COR-L47 (cell line): ENCODE results near the gene HIP1.
"Not testable (repeated sequence)": the region's sequence is repeated elsewhere in the genome, so short reads cannot be mapped to it uniquely, and the experiment has no call there.

Experiments used
- DNase-seq: peaks from one replicate; lab custom pipeline; 2025; lab: John Stamatoyannopoulos, UW

The HIP1 gene

GRCh38 chr7:75639886-75640190 lies 98.9 kb downstream of the HIP1 start:
- peak; percentile 31 for DNase-seq

GRCh38 chr7:75639071-75639885 lies 99.5 kb downstream of the HIP1 start:
- peak; percentile 53 for DNase-seq

- DNase-seq: no peak
These were observed 100.1 kb downstream of the HIP1 start for GRCh38 chr7:75638594-75639070.

- DNase-seq: no peak
These were observed 100.7 kb downstream of the HIP1 start for GRCh38 chr7:75637854-75638593.

GRCh38 chr7:75635036-75635435 lies 103.7 kb downstream of the HIP1 start:
- DNase-seq: no peak

- not testable (repeated sequence) for DNase-seq
These were observed 106.2 kb downstream of the HIP1 start for GRCh38 chr7:75632587-75632986.

- no peak for DNase-seq
These were observed 107.0 kb downstream of the HIP1 start for GRCh38 chr7:75631711-75632110.

GRCh38 chr7:75630549-75630948 lies 108.2 kb downstream of the HIP1 start:
- DNase-seq: no peak

GRCh38 chr7:75629044-75629443 lies 109.7 kb downstream of the HIP1 start:
- no peak for DNase-seq

GRCh38 chr7:75628055-75628454 lies 110.7 kb downstream of the HIP1 start:
- no peak for DNase-seq

GRCh38 chr7:75626954-75627353 lies 111.8 kb downstream of the HIP1 start:
- no peak for DNase-seq

- DNase-seq: no peak
These were observed 112.9 kb downstream of the HIP1 start for GRCh38 chr7:75625868-75626267.

GRCh38 chr7:75624134-75624832 lies 114.5 kb downstream of the HIP1 start:
- DNase-seq: no peak

- no peak for DNase-seq
These were observed 115.2 kb downstream of the HIP1 start for GRCh38 chr7:75623390-75624133.

- no peak for DNase-seq
These were observed 117.6 kb downstream of the HIP1 start for GRCh38 chr7:75621124-75621523.

GRCh38 chr7:75619636-75620035 lies 119.1 kb downstream of the HIP1 start:
- no peak for DNase-seq

GRCh38 chr7:75617634-75618234 lies 121.0 kb downstream of the HIP1 start:
- no peak for DNase-seq

- no peak for DNase-seq
These were observed 122.1 kb downstream of the HIP1 start for GRCh38 chr7:75616421-75617167.

- DNase-seq: no peak
These were observed 124.3 kb downstream of the HIP1 start for GRCh38 chr7:75614401-75614800.

GRCh38 chr7:75613351-75613750 lies 125.4 kb downstream of the HIP1 start:
- DNase-seq: no peak
